ENCODE results near the gene NLGN3. TPM values are rescaled to one million over a fixed set of nuclear protein-coding genes. Genes with fewer than 3 reads are reported as not detected.

NLGN3 gene
- total and polyA plus RNA-seq, 5 experiments from 2014 or later, result 0.06 to 3.1 (median 0.25) TPM

GRCh38 chrX:71217298-71217697 is 72.7 kb downstream of the NLGN3 start:
- Mint-ChIP-seq H3K36me3 (no peaks in the 10 kb centered on the region), H3K9me3 (peaks cover 0 to 1% (median 0%) of the 10 kb centered on the region in 9 donors), H3K27ac (peak overlapping the region in 1 of 10 donors; percentile 79), H3K27me3 (no peaks in the 10 kb centered on the region), H3K4me1 (peaks cover 0 to 11% (median 6%) of the 10 kb centered on the region in 4 donors), H3K4me3 (no peak overlapping the region)
- DNase-seq (no peak), ATAC-seq (no peak)
- POLR2A ChIA-PET, result no interaction called here

Other genes starting within 250 kb of the NLGN3 start
- gene TEX11, start 236.1 kb upstream of the NLGN3 start, total RNA-seq, result not detected
- gene TEX11, start 236.1 kb upstream of the NLGN3 start, polyA plus RNA-seq, result not detected
- gene SLC7A3, start 213.7 kb upstream of the NLGN3 start, total RNA-seq, result under 1 TPM; 0.57 to 0.60 TPM
- 10 to 100 TPM in 1 of 3 donors, 1 to 10 TPM in 2; 2.0 to 18.7 (median 9.3) TPM for gene SLC7A3, start 213.7 kb upstream of the NLGN3 start, polyA plus RNA-seq
- 10 to 100 TPM; 27.9 to 29.8 TPM for gene SNX12, start 76.5 kb upstream of the NLGN3 start, total RNA-seq
- gene SNX12, start 76.5 kb upstream of the NLGN3 start, polyA plus RNA-seq, result 1 to 10 TPM; 2.4 to 4.2 (median 3.7) TPM
- gene FOXO4, start 49.0 kb upstream of the NLGN3 start, total RNA-seq, result 10 to 100 TPM; 26.6 to 33.7 TPM
- 1 to 10 TPM; 1.3 to 2.1 (median 1.7) TPM for gene FOXO4, start 49.0 kb upstream of the NLGN3 start, polyA plus RNA-seq
- gene CXorf65, start 38.1 kb upstream of the NLGN3 start, total RNA-seq, result 10 to 100 TPM; 39.6 to 40.4 TPM
- gene CXorf65, start 38.1 kb upstream of the NLGN3 start, polyA plus RNA-seq, result 1 to 10 TPM in 1 of 3 donors, not detected in 2; 4.4 TPM
- 100 to 1,000 TPM; 286 to 301 TPM for gene IL2RG, start 33.3 kb upstream of the NLGN3 start, total RNA-seq
- 100 to 1,000 TPM; 920 to 951 (median 948) TPM for gene IL2RG, start 33.3 kb upstream of the NLGN3 start, polyA plus RNA-seq
- gene MED12, start 26.2 kb upstream of the NLGN3 start, total RNA-seq, result 10 to 100 TPM; 79.0 to 80.0 TPM
- 10 to 100 TPM in 2 of 3 donors, 1 to 10 TPM in 1; 6.6 to 17.0 (median 10.2) TPM for gene MED12, start 26.2 kb upstream of the NLGN3 start, polyA plus RNA-seq
- not detected for gene GJB1, start 78.4 kb downstream of the NLGN3 start, total RNA-seq
- not detected for gene GJB1, start 78.4 kb downstream of the NLGN3 start, polyA plus RNA-seq
- 10 to 100 TPM; 35.3 to 36.0 TPM for gene ZMYM3, start 109.3 kb downstream of the NLGN3 start, total RNA-seq
- 1 to 10 TPM; 4.8 to 6.5 (median 5.0) TPM for gene ZMYM3, start 109.3 kb downstream of the NLGN3 start, polyA plus RNA-seq
- 100 to 1,000 TPM; 372 to 387 TPM for gene NONO, start 138.8 kb downstream of the NLGN3 start, total RNA-seq
- gene NONO, start 138.8 kb downstream of the NLGN3 start, polyA plus RNA-seq, result 100 to 1,000 TPM; 177 to 199 (median 193) TPM
- gene ITGB1BP2, start 156.9 kb downstream of the NLGN3 start, total RNA-seq, result 1 to 10 TPM; 5.8 to 6.7 TPM
- gene ITGB1BP2, start 156.9 kb downstream of the NLGN3 start, polyA plus RNA-seq, result not detected
- gene TAF1, start 221.5 kb downstream of the NLGN3 start, total RNA-seq, result 10 to 100 TPM; 82.0 to 84.7 TPM
- gene TAF1, start 221.5 kb downstream of the NLGN3 start, polyA plus RNA-seq, result 10 to 100 TPM in 1 of 3 donors, 1 to 10 TPM in 2; 4.3 to 10.2 (median 9.9) TPM

Data from naive thymus-derived CD8-positive, alpha-beta T cell (primary cell).